B cell (primary cell): ENCODE data around the gene NOL12.

Experiments
- EZH2 ChIP-seq: IDR thresholded peaks from 2 replicates; pipeline ENCODE4 v1.6.1; 2012; ENCODE audit warnings: borderline replicate concordance, low read depth, mild to moderate bottlenecking, moderate library complexity, low read length; ENCODE audit not compliant: insufficient read depth, poor library complexity, severe bottlenecking
- TF ChIP-seq, protein P1 (sequence below): fragments of 200-600 bp; IDR thresholded peaks from one replicate; pipeline ENCODE4 v1.8.0; 2022; ENCODE audit warnings: antibody characterized with exemption, mild to moderate bottlenecking

DNA sequence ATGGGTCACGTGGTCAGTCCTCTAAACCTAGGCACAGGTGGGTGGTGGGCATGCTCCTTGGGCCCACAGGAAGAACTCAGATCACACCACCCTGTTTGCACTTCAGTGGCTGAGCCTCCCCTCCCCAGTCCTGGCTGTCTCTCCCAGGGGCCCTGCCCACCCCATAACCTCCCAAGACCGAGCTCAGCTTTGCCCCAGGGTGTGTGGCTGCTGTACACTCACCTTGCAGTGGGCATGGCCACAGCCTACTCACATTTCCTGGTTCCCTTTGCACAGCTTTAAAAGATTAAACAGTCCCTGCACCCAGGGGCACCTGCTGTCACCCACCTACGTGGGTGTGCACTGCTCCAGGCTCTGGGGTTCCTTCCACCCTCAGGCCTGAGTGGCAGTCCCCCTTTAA lies 24.5 kb downstream of the NOL12 start:
- TF ChIP-seq, protein P1, sequence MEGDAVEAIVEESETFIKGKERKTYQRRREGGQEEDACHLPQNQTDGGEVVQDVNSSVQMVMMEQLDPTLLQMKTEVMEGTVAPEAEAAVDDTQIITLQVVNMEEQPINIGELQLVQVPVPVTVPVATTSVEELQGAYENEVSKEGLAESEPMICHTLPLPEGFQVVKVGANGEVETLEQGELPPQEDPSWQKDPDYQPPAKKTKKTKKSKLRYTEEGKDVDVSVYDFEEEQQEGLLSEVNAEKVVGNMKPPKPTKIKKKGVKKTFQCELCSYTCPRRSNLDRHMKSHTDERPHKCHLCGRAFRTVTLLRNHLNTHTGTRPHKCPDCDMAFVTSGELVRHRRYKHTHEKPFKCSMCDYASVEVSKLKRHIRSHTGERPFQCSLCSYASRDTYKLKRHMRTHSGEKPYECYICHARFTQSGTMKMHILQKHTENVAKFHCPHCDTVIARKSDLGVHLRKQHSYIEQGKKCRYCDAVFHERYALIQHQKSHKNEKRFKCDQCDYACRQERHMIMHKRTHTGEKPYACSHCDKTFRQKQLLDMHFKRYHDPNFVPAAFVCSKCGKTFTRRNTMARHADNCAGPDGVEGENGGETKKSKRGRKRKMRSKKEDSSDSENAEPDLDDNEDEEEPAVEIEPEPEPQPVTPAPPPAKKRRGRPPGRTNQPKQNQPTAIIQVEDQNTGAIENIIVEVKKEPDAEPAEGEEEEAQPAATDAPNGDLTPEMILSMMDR = no peak
- TF ChIP-seq EZH2 = no peak
